Measurements from ENCODE around the gene SCGB1A1. TPM values are rescaled to one million over a fixed set of nuclear protein-coding genes. Genes with fewer than 3 reads are reported as not detected.
A peak's percentile ranks its signal among the peaks of the same experiment; 100 is the strongest.

Gene SCGB1A1
- total RNA-seq, 4 donors from 2014 or later = not detected

DNA sequence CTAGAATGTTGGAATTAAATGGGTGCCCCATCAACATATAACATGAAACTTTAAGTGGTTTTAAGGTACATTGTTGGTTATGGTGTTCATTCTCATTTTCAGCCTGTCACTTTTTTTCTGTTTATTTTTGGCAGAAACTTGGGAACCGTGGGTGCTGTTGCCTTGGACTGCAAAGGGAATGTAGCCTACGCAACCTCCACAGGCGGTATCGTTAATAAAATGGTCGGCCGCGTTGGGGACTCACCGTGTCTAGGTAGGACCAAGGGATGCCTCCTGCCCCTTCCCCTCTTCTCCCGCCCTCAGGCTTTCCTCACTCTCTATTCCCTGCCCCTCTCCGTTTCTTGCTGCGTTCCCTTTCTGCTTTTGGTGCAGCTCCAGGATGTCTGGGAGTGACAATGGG, 29.8 kb upstream of the SCGB1A1 start:
- DNase-seq (ENCODE audit: low spot score in 2 of 2) = no peak
- H3K4me1 ChIP-seq = peaks cover 0 to 5% (median 0%) of the 10 kb centered on the region in 4 donors
- no peaks in the 10 kb centered on the region for H3K36me3 ChIP-seq
- no peak for TF ChIP-seq EP300 (IDR thresholded peaks at IDR 0.05)
- TF ChIP-seq POLR2A (IDR thresholded peaks at IDR 0.05) = no peak
- TF ChIP-seq CTCF (IDR thresholded peaks at IDR 0.05) = no peak
- H3K9me3 ChIP-seq = no peaks in the 10 kb centered on the region
- H3K4me3 ChIP-seq = no peak overlapping the region
- H3K27ac ChIP-seq = no peak overlapping the region
- 65 to 79% methylated on average over 11 of the region's 11 CpGs for WGBS, 2 donors
- no peaks in the 10 kb centered on the region for H3K27me3 ChIP-seq

- Histone ChIP-seq H3K9me3 (no peaks in the 10 kb centered on the region), H3K4me3 (no peak overlapping the region), H3K27me3 (no peaks in the 10 kb centered on the region), H3K27ac (no peak overlapping the region), H3K36me3 (no peaks in the 10 kb centered on the region), H3K4me1 (peaks cover 0 to 13% (median 2%) of the 10 kb centered on the region in 4 donors)
- TF ChIP-seq CTCF (IDR thresholded peaks at IDR 0.05) = no peak
- no peak for TF ChIP-seq EP300 (IDR thresholded peaks at IDR 0.05)
- no peak for TF ChIP-seq POLR2A (IDR thresholded peaks at IDR 0.05)
- WGBS, 2 donors = 17 to 78% methylated on average over 1 to 5 of the region's 5 CpGs
- DNase-seq (ENCODE audit: low spot score in 2 of 2) = no peak
These were observed 28.6 kb upstream of the SCGB1A1 start for GRCh38 chr11:62390237-62390636.

- DNase-seq (ENCODE audit: low spot score in 2 of 2) = no peak
- H3K9me3 ChIP-seq = no peaks in the 10 kb centered on the region
- H3K4me1 ChIP-seq = peaks cover 0 to 18% (median 6%) of the 10 kb centered on the region in 4 donors
- H3K36me3 ChIP-seq = no peaks in the 10 kb centered on the region
- H3K4me3 ChIP-seq = no peak overlapping the region
- 94 to 100% methylated on average over 1 of the region's 1 CpG for whole genome bisulfite sequencing, 2 donors
- no peak overlapping the region for H3K27ac ChIP-seq
- TF ChIP-seq CTCF (IDR thresholded peaks at IDR 0.05) = no peak
- TF ChIP-seq EP300 (IDR thresholded peaks at IDR 0.05) = no peak
- TF ChIP-seq POLR2A (IDR thresholded peaks at IDR 0.05) = no peak
- H3K27me3 ChIP-seq = no peaks in the 10 kb centered on the region
These were observed 28.1 kb upstream of the SCGB1A1 start for GRCh38 chr11:62390722-62391121.

GRCh38 chr11:62391642-62392425, 27.0 kb upstream of the SCGB1A1 start:
- H3K4me1 ChIP-seq = peaks cover 0 to 29% (median 12%) of the 10 kb centered on the region in 4 donors
- DNase-seq (ENCODE audit: low spot score in 2 of 2) = no peak
- H3K36me3 ChIP-seq = no peaks in the 10 kb centered on the region
- no peak overlapping the region for H3K4me3 ChIP-seq
- H3K27ac ChIP-seq = no peak overlapping the region
- H3K9me3 ChIP-seq = no peaks in the 10 kb centered on the region
- TF ChIP-seq CTCF (IDR thresholded peaks at IDR 0.05) (no peak), EP300 (IDR thresholded peaks at IDR 0.05) (no peak), POLR2A (IDR thresholded peaks at IDR 0.05) (no peak)
- H3K27me3 ChIP-seq = no peaks in the 10 kb centered on the region
- 83 to 86% methylated on average over 16 of the region's 16 CpGs for WGBS, 2 donors

DNA sequence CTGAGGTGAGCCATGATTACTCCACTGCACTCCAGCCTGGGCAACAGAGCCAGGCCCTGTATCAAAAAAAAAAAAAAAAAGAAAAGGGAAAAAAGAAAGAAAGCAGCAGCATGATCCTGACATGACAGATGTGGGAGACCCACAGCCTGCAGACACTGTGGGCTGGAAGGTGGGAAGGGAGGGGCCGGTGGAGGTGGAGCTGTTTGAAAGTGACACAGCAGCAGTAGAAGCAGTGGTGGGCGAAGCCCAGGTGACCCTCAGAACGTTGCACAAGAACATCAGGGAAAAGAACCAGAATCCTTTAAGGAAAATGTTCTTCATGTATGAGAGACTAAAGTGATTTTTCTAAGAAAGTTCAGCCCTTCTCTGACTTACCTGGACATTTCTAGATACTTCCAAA, 26.3 kb upstream of the SCGB1A1 start:
- Histone ChIP-seq H3K4me1 (peaks cover 0 to 35% (median 15%) of the 10 kb centered on the region in 4 donors), H3K4me3 (no peak overlapping the region), H3K36me3 (no peaks in the 10 kb centered on the region), H3K9me3 (no peaks in the 10 kb centered on the region), H3K27ac (peak overlapping the region in 1 of 4 donors; percentile 30), H3K27me3 (no peaks in the 10 kb centered on the region)
- TF ChIP-seq CTCF (IDR thresholded peaks at IDR 0.05) (no peak), POLR2A (IDR thresholded peaks at IDR 0.05) (no peak), EP300 (IDR thresholded peaks at IDR 0.05) (no peak)
- DNase-seq (ENCODE audit: low spot score in 2 of 2) = no peak
- 77 to 79% methylated on average over 3 of the region's 3 CpGs for WGBS, 2 donors

Measured in tibial nerve (tissue), 4 donors.